Measurements from ENCODE around the gene PTPN3. TPM values are rescaled to one million over a fixed set of nuclear protein-coding genes. Genes with fewer than 3 reads are reported as not detected.
"Not testable (repeated sequence)": the region's sequence is repeated elsewhere in the genome, so short reads cannot be mapped to it uniquely, and the experiment has no call there.

The PTPN3 gene
- polyA plus RNA-seq, 10 donors = 1.7 to 5.9 (median 3.2) TPM

- DNase-seq = peak in 2 of 3 donors; percentile 19 to 28
Measured at GRCh38 chr9:109401169-109401989, 96.7 kb downstream of the PTPN3 start.

DNA sequence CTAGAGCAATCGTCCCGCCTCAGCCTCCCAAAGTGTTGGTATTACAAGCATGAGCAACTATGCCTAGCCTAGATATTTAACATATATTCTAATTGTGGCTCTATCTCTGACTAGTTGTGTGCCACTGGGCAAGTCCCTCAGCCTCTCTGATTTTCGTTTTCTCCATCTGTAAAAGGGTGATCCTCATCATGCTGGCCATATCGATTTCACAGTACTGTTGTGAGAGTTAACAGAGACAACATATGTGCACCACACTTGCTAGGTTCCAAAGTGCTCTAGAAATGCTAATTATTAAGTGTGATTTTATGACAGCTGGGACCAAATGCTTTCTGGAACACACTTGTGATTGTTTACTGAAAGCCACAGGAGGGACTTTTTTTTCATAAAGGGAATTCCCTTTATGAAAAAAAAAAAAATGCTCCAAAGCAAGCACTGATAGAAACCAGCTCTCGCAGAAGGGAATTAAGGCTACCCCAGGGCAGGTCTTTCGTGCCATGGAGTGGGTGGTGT is 98.8 kb downstream of the PTPN3 start:
- DNase-seq = no peak

- DNase-seq = no peak
Measured at GRCh38 chr9:109391176-109391575, 106.9 kb downstream of the PTPN3 start.

DNA sequence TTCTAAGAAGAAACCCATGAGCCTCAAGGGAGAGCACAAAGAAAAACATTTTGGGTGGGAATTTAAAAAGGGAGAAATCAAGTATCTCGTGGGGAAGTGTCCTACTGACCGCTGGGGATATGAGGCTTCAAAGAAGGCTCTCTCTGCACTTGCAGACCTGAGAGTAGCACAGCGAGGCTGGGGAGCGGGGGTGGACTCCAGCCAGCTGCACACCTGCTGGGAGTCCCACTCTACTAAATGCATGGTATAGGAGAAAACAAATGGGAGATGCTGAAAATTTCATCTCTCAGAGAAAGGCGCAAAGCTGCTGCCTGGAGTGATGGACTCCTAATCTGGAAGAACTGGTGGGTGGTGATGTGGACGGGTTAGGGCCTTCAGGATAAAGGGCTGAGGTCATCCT is 110.3 kb downstream of the PTPN3 start:
- DNase-seq = no peak

DNA sequence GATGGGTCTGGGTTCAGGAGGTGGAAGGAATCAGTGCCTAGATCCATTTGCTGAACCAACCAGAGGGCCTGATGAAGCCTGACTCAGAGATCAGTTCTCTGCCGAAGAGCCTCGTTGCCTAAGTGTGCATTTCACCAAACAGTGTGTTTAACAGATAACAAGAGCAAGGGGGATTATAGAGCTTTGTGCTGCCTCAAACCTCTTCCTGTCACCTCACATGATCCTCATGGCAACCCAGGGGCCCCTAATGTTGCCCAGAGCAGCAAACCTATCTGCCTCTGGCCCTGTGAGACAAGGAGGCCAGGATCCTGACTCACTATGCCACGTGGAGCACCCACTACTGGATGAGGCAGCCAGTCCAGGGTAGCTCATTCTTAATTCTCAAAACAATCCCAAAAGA is 110.9 kb downstream of the PTPN3 start:
- no peak for DNase-seq

DNA sequence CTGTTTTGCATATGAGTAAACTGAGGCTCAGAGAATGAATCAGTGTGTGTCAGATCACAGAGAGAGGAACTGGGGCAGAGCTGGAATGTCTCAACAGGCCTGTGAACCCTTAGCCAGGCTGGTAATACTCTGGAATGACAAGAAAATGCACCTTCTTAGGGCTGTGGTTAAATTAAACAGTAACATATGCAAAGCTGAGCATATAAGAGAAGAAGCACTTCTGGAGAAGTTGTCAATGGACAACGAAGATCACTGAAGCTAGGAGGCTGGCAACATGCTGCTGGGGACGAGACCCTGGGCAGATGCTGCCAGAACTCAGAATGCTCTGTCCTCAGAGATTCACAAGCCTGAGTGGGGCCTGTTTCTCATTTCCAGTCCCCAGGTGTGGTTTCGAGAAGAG is 112.6 kb downstream of the PTPN3 start:
- DNase-seq = no peak

- no peak for DNase-seq
Measured at GRCh38 chr9:109383947-109384346, 114.2 kb downstream of the PTPN3 start.

GRCh38 chr9:109383356-109383755 is 114.8 kb downstream of the PTPN3 start:
- peak in 2 of 3 donors; percentile 1 to 7 for DNase-seq

- DNase-seq = no peak
Measured at GRCh38 chr9:109382585-109382984, 115.5 kb downstream of the PTPN3 start.

DNA sequence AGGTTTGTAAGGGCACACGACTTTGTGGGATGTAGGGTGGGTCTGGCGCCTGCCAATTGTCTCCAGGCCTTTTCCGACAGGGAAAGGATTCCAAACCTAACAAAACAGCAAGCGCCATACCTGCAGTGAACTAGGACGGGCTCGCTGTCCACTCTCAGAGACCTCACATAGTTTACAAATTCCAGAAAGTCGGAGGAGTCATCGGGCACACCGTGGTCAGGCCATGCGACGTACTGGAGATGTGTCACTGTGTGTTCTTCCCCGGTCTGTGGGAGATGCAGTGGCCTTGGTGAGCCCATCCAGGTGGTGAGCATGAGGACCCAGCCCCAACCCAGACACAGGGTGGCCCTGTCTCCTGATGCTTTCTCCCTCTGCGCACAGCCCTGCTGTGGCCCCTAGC is 115.9 kb downstream of the PTPN3 start:
- DNase-seq = no peak

- no peak for DNase-seq
Measured at GRCh38 chr9:109381011-109381729, 116.9 kb downstream of the PTPN3 start.

DNA sequence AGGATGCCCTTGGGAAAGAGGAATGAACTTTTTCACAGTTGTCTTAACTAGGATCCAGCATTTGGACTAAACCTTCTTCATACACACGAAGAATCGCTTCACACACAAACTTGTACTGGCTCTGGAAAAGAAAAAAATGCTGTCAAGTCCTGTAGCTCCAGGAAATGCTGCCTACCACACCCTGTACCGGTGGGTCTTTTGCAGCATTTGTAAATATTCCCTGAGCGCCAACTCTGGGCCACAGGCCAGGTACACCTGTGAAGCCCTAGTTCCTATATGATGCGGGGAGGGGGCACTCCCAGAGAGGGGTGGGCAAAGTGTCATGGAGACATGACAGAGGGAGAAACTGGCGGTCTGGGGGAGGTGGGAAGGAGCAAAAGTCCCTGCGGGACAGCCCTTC is 118.6 kb downstream of the PTPN3 start:
- DNase-seq = no peak

GRCh38 chr9:109378316-109378715 is 119.8 kb downstream of the PTPN3 start:
- DNase-seq = no peak

DNA sequence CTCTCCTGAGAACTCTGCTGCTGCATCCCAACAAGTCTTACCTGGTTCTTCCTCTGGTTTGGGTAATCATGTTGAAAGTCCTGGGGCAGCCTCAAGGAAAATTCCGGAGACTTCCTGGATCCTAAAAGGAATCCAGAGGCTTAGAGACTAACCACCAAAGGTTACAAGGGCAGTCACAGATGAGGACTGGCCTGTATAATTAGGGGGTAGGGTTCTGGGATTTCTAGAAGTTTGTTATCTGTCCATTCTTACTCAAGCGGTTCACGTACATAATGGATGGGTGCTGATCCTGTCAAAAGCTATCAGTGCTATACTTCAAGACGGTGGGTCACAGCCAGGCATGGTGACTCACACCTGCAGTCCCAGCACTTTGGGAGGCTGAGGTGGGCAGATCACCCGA is 125.9 kb downstream of the PTPN3 start:
- DNase-seq = no peak

- no peak for DNase-seq
Measured at GRCh38 chr9:109371374-109371773, 126.7 kb downstream of the PTPN3 start.

DNA sequence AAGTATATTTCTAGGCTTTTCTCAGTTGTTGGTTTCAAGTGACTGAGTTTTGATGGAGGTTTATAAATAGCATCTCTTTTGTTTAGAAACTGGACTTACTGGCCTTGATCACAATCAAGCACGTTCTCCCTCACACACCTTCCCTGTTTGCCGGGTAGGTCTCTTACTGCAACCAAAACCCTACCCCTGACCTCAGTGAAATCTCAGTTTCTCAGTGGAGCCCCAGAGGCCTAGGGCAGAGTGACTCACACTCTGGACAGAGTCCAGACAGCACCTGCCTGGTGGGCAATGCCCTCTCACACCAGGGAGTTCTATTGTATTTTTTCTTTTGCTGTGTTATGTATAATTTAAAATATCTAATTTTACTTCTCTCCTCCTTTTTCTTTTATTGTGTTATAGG is 128.8 kb downstream of the PTPN3 start:
- no peak for DNase-seq

DNA sequence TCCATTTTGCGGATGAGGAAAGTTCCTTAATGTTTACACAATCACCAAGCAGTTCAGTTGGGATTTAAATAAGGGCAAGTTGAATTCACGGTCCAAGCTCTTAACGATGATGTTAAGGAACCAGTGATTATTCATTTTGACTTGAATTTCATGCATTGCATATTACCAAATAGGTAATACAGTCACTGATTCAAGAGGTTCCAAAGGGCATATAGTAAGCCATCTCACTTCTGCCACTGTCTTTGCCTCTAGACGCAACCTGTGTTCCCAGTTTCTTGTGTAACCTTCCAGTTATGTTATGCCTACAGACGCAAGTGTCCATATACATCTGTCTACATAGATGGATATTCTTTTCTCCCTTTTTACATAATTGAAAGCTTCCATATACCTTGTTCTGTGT is 137.3 kb downstream of the PTPN3 start:
- DNase-seq = no peak

GRCh38 chr9:109358968-109359603 is 139.0 kb downstream of the PTPN3 start:
- not testable (repeated sequence) for DNase-seq

DNA sequence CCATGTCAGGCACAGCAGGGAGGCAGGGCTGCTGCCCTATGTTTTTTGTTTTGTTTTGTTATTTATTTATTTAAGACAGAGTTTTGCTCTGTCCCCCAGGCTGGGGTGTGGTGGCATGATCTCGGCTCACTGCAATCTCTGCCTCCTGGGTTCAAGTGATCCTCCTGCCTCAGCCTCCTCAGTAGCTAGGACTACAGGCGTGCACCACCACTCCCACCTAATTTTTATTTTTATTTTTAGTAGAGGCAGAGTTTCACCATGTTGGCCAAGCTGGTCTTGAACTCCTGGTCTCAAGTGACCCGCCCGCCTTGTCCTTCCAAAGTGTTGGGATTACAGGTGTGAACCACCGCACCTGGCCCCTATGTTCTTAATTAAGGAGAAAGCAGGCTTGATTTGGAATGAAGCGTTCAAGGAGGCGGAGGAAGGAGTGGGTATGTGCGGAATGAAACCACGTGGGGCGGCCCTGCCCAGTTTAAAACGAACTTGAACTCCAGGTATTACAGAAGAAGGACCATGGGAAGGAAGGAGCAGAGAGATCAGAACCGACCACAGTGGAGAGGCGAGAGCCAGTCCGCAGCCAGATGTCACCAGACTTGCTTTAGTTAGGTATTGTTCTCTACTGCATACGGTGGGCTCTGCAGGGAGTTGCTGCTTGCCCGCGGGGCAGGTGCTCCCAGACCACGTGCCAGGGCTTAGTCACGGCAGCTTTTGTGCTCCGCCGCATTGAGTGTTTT is 142.4 kb downstream of the PTPN3 start:
- no peak for DNase-seq

DNA sequence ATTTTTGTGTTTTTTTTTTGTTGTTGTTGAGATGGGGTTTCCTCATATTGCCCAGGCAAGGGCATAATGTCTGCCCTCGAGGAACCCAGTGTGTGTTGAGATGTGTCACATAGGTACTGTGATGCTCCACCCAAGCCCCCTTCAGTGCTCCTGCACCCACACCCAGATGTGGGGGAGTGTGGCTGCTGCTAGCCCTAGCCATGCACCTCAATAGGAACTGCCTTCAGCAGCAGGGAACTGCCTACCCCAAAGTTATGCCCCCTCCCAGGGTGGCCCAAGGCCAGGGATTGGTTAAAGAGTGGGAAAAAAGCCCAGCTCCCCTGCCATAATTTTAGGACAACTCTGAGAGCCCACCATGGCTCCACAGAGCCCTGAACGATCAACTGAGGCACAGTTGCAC is 143.9 kb downstream of the PTPN3 start:
- DNase-seq = no peak

DNA sequence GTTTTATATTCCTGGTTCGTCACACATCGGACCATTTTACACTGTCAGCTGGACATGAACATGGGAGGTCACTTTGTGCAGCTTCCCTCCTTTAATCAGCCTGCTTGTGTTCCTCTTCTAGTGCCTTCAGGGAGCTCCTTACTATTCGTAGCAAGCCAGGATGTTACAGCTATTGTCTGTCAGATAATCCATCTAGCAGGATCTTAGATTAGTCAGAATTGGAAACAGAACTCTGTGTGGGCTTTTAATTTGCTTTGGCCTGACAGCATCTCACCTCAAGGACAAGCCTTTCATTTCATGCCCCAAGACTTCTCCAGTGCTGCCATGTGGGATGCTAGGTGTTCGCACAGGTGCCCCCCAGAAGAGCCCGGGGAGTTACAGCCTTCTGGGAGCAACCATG is 147.1 kb downstream of the PTPN3 start:
- no peak for DNase-seq

DNA sequence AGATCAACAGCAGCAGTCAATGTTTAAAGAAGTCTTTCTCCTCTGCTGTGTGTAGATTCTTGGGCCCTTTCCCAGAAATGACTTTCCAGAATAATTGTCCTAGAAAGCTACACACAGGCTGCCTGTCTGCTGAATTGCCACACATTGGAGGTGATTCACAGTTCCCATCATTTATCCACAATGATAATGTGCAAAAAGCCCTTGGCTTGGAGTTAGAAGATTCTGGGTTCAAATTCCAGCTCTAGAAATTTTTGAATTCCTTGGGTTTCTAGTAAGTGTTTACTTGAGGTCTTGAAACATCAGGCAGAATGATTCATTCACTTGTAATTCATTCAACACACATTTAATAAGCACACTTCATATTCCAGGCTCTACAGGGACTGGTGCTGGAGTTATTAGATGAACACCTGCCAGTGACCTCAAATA is 148.7 kb downstream of the PTPN3 start:
- peak; percentile 75 to 90 (median 80) for DNase-seq
